GM12873 (cell line): ENCODE results near the gene MINDY1.

Source experiments
- TF ChIP-seq, protein P1 (sequence below): IDR thresholded peaks from 2 replicates; pipeline ENCODE4 v1.5.1; 2012; ENCODE audit warnings: low read depth, mild to moderate bottlenecking, moderate library complexity, low read length, control low read depth; ENCODE audit not compliant: insufficient read depth; ENCODE audit errors: missing control alignments

MINDY1 gene

GRCh38 chr1:150970808-150971582 is 35.7 kb downstream of the MINDY1 start:
- TF ChIP-seq, protein P1, sequence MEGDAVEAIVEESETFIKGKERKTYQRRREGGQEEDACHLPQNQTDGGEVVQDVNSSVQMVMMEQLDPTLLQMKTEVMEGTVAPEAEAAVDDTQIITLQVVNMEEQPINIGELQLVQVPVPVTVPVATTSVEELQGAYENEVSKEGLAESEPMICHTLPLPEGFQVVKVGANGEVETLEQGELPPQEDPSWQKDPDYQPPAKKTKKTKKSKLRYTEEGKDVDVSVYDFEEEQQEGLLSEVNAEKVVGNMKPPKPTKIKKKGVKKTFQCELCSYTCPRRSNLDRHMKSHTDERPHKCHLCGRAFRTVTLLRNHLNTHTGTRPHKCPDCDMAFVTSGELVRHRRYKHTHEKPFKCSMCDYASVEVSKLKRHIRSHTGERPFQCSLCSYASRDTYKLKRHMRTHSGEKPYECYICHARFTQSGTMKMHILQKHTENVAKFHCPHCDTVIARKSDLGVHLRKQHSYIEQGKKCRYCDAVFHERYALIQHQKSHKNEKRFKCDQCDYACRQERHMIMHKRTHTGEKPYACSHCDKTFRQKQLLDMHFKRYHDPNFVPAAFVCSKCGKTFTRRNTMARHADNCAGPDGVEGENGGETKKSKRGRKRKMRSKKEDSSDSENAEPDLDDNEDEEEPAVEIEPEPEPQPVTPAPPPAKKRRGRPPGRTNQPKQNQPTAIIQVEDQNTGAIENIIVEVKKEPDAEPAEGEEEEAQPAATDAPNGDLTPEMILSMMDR: no peak

DNA sequence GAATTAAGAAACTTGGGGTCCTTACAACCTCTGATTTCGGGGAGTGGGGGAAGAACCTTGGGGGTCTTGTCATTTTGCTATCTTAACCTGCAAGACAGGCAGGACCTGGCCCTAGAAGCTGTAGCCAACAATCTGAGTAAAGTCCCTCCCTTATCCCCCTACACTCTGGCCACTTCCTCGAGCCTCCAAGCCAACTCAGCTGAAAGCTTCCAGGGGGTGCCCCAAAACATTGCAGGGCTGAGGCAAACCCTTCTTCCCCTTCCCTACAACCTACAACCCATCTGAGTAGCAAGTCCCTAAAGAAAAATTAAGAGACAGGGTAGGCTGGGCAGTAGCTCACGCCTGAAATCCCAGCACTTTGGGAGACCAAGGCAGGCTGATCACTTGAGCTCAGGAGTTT is 37.1 kb downstream of the MINDY1 start:
- TF ChIP-seq, protein P1: no peak

DNA sequence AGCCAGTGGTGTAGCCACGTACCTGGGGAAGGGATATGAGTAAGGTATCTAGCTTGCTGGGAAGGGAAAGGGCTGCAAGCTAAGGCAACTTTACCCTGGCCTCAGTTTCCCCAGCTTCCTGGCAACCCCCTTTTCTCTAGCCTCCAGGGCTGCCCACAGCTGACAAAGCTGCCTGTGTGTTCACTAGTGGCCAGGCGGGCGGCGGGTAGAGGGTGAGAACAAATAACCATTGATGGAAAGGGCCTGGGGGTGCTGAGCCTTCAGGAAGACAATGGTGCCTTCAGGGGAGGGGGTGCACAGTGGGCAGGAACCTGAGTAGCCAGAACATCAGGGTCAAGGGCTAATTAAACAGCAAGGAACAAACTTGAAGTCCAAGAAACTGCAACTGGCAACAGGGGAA is 38.2 kb downstream of the MINDY1 start:
- TF ChIP-seq, protein P1: no peak

GRCh38 chr1:150967936-150968335 is 38.8 kb downstream of the MINDY1 start:
- TF ChIP-seq, protein P1: no peak

GRCh38 chr1:150966011-150966410 is 40.7 kb downstream of the MINDY1 start:
- TF ChIP-seq, protein P1: no peak

GRCh38 chr1:150965605-150966004 is 41.1 kb downstream of the MINDY1 start:
- TF ChIP-seq, protein P1: no peak

DNA sequence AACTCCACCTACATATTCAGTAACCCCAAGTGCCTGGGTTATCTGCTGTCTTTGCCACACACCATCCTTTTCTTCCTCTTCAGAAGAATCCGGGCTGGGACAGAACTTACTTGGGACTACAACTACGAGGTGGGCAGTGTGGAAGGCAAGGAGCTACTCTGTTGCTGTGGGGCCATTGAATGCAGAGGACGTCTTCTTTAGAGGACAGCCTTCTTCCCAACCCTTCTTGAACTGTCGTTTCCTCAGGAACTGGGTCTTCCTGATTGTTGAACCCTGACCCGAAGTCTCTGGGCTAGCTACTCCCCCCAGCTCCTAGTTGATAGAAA is 42.6 kb downstream of the MINDY1 start:
- TF ChIP-seq, protein P1: no peak
